KMS-11 (cell line): Measurements from ENCODE around the gene COMMD10.

ENCODE experiments used
- H2AFZ ChIP-seq: fragments of 200-600 bp; sonication (generic); 2 replicates; pipeline ENCODE4 v1.6.1; 2016; ENCODE audit warnings: antibody characterized with exemption, mixed run types, low read depth
- H3K27ac ChIP-seq: fragments of 200-600 bp; sonication (generic); 2 replicates; pipeline ENCODE4 v1.6.1; 2016; ENCODE audit warnings: mild to moderate bottlenecking, mixed run types
- H3K27me3 ChIP-seq: fragments of 200-600 bp; sonication (generic); 2 replicates; pipeline ENCODE4 v1.6.1; 2017; ENCODE audit warnings: mild to moderate bottlenecking, low read depth, mixed run types, moderate library complexity; ENCODE audit not compliant: insufficient read depth
- H3K36me3 ChIP-seq: fragments of 200-600 bp; sonication (generic); 2 replicates; pipeline ENCODE4 v1.6.1; 2017; ENCODE audit warnings: mild to moderate bottlenecking, mixed run types; ENCODE audit not compliant: insufficient read depth
- H3K4me1 ChIP-seq: fragments of 200-600 bp; sonication (generic); 2 replicates; pipeline ENCODE4 v1.6.1; 2016; ENCODE audit warnings: mild to moderate bottlenecking, low read depth, mixed run types; ENCODE audit not compliant: poor library complexity, severe bottlenecking
- H3K4me2 ChIP-seq: fragments of 200-600 bp; sonication (generic); 2 replicates; pipeline ENCODE4 v1.7.0; 2016; ENCODE audit warnings: mild to moderate bottlenecking, mixed run types
- H3K4me3 ChIP-seq: fragments of 200-600 bp; sonication (generic); IDR thresholded peaks from 2 replicates; pipeline ENCODE4 v1.6.1; 2017; ENCODE audit warnings: low read depth, low read length, mixed read lengths; ENCODE audit not compliant: insufficient read depth
- H3K79me2 ChIP-seq: fragments of 200-600 bp; sonication (generic); 2 replicates; pipeline ENCODE4 v1.6.1; 2016; ENCODE audit warnings: low read depth, mixed run types; ENCODE audit not compliant: insufficient read depth
- H3K9ac ChIP-seq: fragments of 200-600 bp; sonication (generic); 2 replicates; pipeline ENCODE4 v1.6.1; 2016; ENCODE audit warnings: mild to moderate bottlenecking, mixed run types
- H4K20me1 ChIP-seq: fragments of 200-600 bp; sonication (generic); 2 replicates; pipeline ENCODE4 v1.6.1; 2016; ENCODE audit warnings: mild to moderate bottlenecking, mixed run types; ENCODE audit not compliant: insufficient read depth
- CTCF ChIP-seq: fragments of 200-600 bp; sonication (generic); conservative IDR thresholded peaks from 2 replicates; pipeline ENCODE4 v1.6.1; 2017; ENCODE audit warnings: low read depth, mild to moderate bottlenecking, antibody characterized with exemption, low read length, moderate library complexity, mixed read lengths

COMMD10 gene

GRCh38 chr5:116152169-116152568 lies 67.3 kb downstream of the COMMD10 start:
- Histone ChIP-seq H3K4me2 (no peak overlapping the region), H4K20me1 (no peaks in the 10 kb centered on the region; the same call in 1 of the 2 replicates), H3K79me2 (no peaks in the 10 kb centered on the region), H3K9ac (no peak overlapping the region), H3K4me1 (no peaks in the 10 kb centered on the region), H3K36me3 (no peaks in the 10 kb centered on the region), H3K27ac (no peak overlapping the region), H2AFZ (no peak overlapping the region), H3K27me3 (no peaks in the 10 kb centered on the region), H3K4me3 (no peak overlapping the region)
- TF ChIP-seq CTCF = no peak

DNA sequence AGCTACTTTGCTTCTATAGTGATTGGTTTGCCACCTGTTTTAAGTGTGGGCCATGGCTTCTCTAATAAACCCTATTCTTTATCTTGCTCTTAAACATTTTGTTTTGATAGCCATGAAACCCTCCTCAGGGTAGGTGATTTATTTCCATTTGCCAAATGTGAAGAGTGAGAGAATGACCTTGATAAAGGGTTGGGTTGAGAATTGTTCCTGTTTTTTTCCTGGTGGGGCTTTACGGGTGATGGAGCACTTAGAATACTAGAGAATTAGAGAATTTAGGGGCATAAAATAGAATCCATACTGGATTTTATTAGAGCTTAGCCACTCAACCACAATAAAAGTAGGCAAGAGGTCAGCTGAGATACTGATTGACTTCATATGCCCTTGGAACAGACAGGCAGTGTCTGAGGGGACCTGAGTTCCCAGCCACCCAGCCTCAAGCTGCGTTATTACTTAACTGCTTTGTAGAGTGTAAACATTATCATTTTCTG lies 68.9 kb downstream of the COMMD10 start:
- Histone ChIP-seq H3K4me2 (no peak overlapping the region), H3K4me3 (no peak overlapping the region), H4K20me1 (no peaks in the 10 kb centered on the region), H2AFZ (no peak overlapping the region), H3K27ac (no peak overlapping the region), H3K36me3 (no peaks in the 10 kb centered on the region), H3K79me2 (no peaks in the 10 kb centered on the region), H3K9ac (no peak overlapping the region), H3K27me3 (no peaks in the 10 kb centered on the region), H3K4me1 (no peaks in the 10 kb centered on the region)
- TF ChIP-seq CTCF = no peak

DNA sequence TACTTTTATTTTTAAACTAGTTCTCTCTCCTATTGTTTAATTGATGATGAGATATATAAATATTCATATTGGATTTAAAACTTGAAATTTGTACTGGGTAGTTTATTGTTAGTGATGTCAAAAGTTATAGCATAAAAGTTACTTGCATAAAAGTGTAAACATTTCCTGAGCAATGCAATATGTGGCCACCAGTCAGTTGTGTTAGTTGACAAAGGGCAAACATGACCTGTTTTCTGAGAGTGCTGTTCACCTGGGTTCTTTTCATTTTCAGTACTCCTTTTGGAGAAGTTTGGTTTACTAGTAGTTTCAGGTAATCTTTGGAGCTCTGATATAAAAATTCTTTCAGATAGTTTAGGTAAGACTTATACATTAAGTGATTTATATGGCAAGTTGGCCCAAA lies 69.4 kb downstream of the COMMD10 start:
- Histone ChIP-seq H4K20me1 (no peaks in the 10 kb centered on the region), H3K4me1 (no peaks in the 10 kb centered on the region), H3K79me2 (no peaks in the 10 kb centered on the region), H3K9ac (no peak overlapping the region), H3K27ac (no peak overlapping the region), H2AFZ (no peak overlapping the region), H3K36me3 (no peaks in the 10 kb centered on the region), H3K4me3 (no peak overlapping the region), H3K4me2 (no peak overlapping the region), H3K27me3 (no peaks in the 10 kb centered on the region)
- TF ChIP-seq CTCF = no peak

- no peak for TF ChIP-seq CTCF
- Histone ChIP-seq H3K36me3 (no peaks in the 10 kb centered on the region), H3K4me2 (no peak overlapping the region), H4K20me1 (no peaks in the 10 kb centered on the region), H3K9ac (no peak overlapping the region), H3K27ac (no peak overlapping the region), H3K4me3 (no peak overlapping the region), H3K27me3 (no peaks in the 10 kb centered on the region), H2AFZ (no peak overlapping the region), H3K4me1 (no peaks in the 10 kb centered on the region), H3K79me2 (no peaks in the 10 kb centered on the region)
Measured at GRCh38 chr5:116154931-116155330, 70.1 kb downstream of the COMMD10 start.

GRCh38 chr5:116157902-116158301 lies 73.1 kb downstream of the COMMD10 start:
- H3K4me1 ChIP-seq = no peaks in the 10 kb centered on the region
- no peak overlapping the region for H3K4me3 ChIP-seq
- H4K20me1 ChIP-seq = no peaks in the 10 kb centered on the region
- H3K27ac ChIP-seq = no peak overlapping the region
- no peaks in the 10 kb centered on the region for H3K79me2 ChIP-seq
- H3K4me2 ChIP-seq = no peak overlapping the region
- H3K36me3 ChIP-seq = no peaks in the 10 kb centered on the region
- TF ChIP-seq CTCF = no peak
- no peak overlapping the region for H3K9ac ChIP-seq
- H3K27me3 ChIP-seq = no peaks in the 10 kb centered on the region
- no peak overlapping the region for H2AFZ ChIP-seq
